Middle frontal gyrus (tissue), 1 donor: Measurements from ENCODE around the gene NTRK3.

Source experiments
- DNase-seq: peaks from one replicate; pipeline ENCODE4 v3.0.0-alpha.2; 2015; ENCODE audit warnings: low spot score; ENCODE audit errors: extremely low spot score

NTRK3 gene

DNA sequence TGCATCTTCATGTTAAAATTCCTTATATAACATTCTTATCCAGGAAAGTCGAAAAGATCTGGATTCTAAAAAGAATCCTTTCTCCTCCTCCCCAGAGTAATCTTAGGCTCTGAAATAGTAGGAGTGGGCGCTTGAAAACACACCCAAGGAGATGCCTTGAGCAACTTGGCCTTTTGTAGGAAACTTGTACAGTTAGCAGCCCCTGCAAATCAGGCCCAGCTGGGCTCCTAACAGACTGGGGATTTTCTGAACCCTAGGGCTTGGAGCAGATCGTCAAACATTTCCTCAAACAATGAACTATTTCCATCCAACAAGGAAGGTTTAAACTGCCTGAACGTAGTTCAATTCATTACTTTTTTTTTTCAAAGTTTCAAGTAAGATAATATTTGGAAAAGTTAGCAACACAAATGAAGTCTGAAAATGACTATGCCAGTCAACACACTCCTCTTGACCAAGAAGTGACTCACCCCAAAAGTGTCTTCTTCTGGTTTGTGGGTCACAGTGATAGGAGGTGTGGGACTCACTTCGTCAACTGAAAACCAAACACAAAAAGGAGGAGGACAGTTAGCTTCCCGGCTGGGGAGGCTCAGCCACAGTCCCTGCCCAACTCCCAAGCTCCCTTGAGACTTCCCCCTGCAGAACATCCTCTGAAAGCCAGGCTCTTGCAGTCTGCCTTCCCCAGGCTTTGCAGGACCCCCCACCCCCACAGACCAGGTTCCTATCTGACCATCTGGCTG, 129.7 kb downstream of the NTRK3 start:
- DNase-seq, result no peak

DNA sequence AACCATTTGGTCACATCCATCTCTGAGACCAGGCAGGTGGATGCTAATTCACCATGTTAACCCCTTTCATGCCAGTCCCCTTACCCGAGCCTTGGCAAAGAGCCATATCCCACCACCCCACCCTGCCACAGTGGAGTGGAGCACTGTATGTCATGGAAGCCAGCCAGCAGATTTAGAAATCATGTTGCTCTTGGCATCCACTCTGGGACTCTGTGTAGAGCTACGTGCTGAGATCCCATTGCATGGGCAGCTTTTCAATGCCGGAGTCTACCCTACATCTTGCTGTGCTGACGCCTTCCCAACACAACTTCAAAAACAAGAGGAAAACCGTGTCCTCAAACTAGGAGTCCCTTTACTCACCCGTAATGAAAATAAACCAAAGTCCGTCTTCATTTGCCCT, 131.0 kb downstream of the NTRK3 start:
- no peak for DNase-seq

GRCh38 chr15:88124199-88124598, 132.3 kb downstream of the NTRK3 start:
- DNase-seq, result no peak

GRCh38 chr15:88121968-88122530, 134.5 kb downstream of the NTRK3 start:
- no peak for DNase-seq

DNA sequence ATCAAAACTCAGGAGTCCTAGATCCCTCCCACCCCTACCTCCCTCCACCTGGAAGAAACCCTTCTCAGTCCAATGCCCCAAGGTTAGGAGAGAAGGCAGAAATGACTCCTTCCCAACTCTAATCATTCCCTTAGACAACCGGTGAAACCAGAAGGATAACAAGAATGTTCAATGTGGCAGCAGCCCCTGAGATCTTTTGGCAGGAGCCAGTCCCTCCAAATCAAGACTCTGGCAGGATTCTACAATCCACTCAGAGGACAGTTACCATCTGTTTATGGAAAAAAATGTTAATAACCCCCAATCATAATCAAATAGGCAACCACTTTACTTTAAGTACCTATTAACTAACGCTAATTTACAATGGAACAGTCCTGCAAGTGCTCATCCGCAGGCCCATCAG, 136.5 kb downstream of the NTRK3 start:
- no peak for DNase-seq

GRCh38 chr15:88118741-88119140, 137.8 kb downstream of the NTRK3 start:
- no peak for DNase-seq

- DNase-seq, result no peak
Measured at GRCh38 chr15:88118035-88118434, 138.5 kb downstream of the NTRK3 start.

- no peak for DNase-seq
Measured at GRCh38 chr15:88115486-88116152, 140.9 kb downstream of the NTRK3 start.

DNA sequence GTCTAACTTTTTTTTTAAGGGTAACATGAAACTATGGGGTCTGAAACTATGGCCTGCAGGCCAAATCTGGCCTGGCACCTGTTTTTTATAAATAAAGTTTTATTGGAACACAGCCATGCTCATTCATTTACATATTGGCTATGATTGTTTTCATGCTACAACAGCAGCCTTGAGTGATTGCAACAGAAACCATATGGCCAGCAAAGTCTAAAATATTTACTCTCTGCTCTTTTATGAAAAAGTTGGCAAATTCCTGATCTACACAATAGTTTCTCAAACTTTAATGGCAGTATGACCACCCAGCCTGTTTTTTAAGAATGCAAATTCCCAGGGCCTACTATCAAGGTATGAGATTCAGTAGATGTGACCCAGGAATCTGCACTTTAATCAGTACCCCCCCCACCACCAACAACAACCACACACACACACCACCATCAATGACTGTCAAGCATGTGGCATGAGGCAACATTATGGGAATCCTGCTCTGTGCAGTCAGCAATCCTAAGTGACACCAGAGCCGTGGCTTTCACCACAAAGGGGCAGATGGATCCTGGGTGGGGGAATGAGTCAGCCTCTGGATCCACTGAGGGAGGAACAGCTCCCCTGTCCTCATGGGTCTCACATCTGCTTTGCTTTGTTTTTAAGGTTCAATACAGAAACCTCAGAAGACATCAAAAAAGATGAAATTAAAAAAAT, 142.8 kb downstream of the NTRK3 start:
- no peak for DNase-seq

DNA sequence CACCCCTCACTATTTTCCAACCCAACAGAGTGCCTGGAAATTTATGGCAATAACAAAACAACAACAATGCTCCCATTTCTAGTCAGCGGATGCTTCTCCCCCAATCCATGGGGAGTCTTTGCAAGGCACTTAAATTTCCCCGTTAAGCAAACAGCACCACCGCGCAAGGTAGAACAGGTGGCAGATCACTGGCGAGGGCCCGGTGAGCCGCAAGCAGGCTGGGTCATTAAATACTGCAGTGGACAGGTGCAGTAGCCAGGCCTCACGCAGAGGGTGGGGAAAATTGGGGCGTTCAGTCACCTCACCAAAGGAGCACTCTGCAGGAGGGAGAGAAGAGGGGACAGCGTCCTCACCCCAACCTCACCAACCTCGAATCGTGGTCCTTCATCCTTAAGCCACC, 147.5 kb downstream of the NTRK3 start:
- no peak for DNase-seq

- DNase-seq, result no peak
Measured at GRCh38 chr15:88108477-88108876, 148.1 kb downstream of the NTRK3 start.

GRCh38 chr15:88106074-88106473, 150.5 kb downstream of the NTRK3 start:
- DNase-seq, result no peak

DNA sequence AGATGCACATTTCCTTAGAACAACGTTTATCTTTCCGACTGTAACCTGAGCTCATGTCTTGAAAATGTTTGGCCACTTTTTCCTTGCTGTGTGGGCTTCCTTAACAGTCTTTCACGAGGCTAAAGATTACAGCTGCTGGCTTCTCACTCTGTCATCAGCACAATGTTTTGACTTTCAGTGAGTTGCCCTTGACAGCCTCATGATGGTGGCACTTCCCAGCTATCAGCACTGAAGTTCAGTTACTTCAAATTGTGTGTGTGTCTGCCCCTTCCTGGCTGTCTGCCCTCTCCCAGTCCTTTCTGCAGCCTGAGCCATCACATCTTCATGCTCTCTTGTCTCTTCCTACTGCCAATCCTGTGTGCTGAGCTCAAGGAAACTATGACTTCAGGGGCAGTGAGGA, 152.2 kb downstream of the NTRK3 start:
- DNase-seq, result no peak

DNA sequence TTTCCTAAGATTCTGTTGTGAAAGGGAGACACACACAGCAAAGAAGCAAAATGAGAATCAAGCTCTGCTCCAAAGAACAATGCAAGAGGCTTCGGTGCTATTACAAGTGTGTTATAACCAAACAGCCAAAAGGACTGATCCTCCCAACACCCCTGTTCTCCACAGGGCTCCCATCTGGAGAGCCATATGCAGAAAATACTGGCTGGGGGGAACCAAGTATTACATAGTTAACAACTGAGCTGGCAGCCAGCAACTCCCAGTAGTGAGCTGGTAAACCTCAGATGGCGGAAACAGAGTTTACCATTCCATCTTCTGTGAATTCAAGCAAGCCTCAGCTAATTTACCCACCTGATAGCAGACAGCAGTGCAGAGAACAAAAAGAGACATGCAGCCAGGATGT, 156.4 kb downstream of the NTRK3 start:
- DNase-seq, result no peak

DNA sequence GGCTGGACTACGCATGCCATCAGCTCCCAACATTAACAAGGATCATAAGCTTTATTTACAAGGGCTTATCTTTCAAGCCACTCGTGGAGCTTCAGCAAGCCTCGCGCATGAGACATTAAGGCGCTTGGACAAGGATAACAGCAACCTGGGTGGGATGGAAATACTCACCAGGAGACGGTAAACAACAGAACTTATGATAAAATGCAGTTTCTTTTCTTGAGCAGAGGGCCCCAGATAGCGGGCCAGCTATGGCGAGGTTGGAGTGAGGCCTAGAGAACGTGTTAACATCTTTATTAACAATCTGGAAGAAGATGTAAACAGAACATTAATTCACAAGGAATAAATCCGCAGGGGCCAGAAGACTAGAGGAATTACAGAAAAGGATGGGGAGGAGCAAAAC, 158.2 kb downstream of the NTRK3 start:
- DNase-seq, result no peak

GRCh38 chr15:88091444-88092016, 165.0 kb downstream of the NTRK3 start:
- no peak for DNase-seq

DNA sequence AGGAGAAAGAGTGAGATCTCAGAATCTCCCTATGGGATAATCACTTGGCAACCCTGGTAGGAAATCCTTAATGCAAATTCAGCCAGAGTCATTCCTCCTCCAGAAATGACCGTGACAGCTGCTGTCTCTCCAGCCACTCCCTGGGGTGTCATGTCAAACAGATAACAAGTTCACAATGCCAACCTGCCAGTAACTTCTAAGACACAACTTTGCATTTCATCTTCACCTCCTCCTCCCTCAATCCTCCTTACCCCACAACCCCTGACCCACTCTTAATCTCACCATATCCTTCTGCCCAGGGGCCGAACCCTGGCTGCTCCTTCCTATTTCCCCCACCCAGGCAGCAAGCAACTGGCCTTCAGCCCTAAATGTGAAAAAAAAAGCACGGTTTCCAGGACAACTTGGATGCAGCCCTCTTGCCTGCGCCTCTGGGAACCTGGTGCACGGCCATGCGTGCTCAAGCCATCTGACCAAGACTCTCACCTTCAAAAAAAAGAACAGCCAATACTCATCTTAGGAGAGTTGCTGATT, 166.0 kb downstream of the NTRK3 start:
- DNase-seq, result no peak

- DNase-seq, result no peak
Measured at GRCh38 chr15:88089731-88090130, 166.8 kb downstream of the NTRK3 start.

DNA sequence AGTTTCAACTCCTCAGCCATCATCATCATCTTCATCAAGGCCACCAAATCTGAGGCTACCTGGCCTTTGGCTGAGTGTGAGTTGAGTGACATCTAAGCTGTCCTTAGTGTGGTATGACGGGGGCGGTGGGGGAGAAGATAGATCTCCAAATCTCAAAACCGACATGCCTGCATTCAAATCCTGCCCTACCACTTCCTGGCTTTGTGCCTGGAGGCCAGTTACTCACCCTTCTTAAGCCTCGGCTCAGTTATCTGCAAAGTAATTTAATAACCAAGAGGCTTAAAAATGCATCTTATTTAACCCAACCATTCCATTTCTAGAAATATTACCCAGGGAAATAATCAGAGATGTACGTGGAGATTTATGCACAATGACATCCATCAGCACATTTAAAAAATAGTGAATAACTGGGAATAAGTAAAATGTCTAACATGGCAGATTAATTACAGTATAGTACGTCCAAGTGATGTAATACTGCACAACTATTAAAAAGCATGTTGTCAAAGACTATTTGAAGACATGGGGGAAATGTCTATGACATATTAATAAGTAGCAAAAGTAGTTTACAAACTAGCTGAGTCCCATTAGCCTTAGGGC, 167.4 kb downstream of the NTRK3 start:
- no peak for DNase-seq

DNA sequence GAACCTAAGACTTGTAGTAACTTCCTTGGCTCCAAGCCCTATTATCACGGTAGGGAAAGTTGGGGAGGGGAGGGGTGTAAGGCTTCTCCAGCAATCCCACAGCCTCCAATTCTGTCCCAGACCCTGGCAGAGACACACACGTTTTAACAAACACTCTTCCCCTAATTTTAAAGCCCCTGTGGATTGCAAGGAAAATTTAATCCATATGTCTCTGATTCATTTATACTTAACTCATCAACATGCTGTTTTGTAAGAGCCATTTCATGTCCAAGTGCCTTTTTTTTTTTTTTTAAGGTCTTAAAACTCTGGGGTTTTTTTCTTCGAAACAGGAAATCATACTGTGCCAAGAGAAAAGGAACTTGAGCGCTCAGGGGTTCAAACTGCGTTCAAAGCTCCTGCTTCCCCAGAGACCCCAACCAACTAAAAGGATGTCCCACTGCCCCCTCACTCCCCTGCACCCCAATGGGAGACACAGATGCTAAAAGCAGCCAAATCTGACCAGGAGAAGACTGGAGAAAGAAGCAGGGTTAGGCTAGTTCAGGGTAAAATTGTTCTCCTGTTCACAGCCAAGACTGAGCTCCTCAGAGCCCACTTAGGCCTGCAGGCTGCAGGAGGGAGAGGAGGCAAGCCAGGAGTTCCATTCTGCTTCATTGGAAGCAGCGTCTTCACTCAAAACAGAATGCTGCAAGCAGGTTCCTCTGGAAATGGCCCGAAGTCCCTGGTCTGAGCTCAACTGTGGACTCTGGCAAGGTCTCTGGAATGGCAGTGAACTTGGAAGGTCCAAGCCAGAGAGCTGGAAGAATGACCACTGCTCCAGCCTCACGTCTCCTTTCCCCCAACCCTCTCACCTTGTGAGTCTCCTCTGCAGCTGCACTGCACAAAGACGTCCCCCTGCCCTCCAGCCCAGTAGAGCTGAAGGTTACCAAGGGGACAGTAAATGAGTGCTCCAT, 172.5 kb downstream of the NTRK3 start:
- DNase-seq, result no peak
